GM11168 (cell line): ENCODE data around the gene PGGHG.
"Not testable (repeated sequence)": the region's sequence is repeated elsewhere in the genome, so short reads cannot be mapped to it uniquely, and the experiment has no call there.

ENCODE experiments used
- in situ Hi-C: fragments of 300-500 bp; cut with MboI; formaldehyde crosslinking; loops from one replicate; pipeline ENCODE4 v1.12.0; 2022; ENCODE audit warnings: low sequenced_read_pairs; ENCODE audit not compliant: unreplicated experiment

PGGHG gene

DNA sequence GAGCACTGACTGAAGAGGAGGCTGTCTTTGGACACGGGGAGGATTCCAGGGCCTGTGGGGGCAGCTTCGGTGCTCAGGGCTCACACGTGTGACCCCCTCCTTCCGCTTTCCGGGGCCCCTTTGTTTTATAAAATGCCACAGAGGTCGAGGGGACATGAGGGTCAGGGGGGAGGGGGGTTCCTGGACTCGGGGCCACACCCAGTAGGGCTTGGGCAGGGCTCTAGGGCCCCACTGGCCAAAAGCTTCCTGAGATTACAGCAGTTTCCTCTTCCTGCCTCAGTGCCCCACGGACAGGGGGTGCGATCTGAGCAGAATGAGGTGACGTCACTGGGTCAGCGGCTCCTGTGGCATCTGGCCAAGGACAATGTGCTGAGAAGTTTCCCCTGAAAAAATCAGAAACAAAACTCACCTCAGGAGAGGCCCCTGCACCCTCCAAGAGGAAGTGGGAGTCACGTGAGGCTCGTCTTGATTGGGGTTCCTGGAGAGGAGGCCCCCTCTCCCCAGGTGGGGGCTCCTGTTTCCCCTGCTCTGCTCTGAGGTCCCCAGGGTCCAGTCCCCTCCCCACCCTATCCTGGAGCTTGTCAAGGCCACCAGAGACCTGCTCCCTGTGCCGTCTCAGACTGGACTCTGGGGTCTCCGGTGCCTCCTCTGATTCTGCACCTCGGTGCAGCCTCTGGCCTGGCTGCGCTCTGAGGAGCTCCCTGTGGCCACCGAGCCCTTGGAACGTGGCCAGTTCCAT is 38.1 kb downstream of the PGGHG start:
- in situ Hi-C loops = no loop called here

DNA sequence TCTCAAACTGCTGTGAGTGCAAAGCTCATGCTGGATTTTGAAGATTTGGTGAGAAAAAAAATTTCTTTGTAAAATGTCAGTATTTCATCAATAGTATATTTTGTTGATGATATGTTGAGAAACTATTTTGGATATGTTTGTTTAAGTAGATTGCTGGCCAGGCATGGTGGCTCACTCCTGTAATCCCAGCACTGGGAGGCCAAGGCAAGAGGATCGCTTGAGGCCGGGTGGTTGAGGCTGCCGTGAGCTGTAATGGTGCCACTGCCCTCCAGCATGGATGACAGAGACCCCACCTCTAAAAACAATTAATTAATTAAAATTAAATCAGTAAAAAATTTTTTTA is 38.6 kb downstream of the PGGHG start:
- in situ Hi-C loops = no loop called here

DNA sequence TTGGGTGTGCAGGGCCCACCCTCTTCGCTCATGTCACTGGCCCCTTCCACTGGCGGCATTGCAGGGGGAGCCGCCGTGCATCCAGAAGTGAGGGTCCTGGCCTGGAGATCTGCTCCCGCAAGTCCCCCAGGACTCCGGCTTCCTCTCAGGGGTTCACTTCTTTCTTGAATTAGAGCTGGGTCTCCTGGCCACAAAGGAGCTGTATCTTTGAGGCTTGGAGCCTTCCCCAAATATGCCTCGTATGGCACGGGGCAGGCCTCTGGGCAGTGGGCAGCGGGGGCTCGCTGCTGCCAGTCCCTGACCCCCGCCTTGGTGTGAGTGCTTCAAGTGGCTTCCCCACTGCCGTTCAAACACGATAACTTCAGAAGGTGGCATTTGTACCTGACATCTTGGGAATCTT is 39.1 kb downstream of the PGGHG start:
- in situ Hi-C loops = no loop called here

DNA sequence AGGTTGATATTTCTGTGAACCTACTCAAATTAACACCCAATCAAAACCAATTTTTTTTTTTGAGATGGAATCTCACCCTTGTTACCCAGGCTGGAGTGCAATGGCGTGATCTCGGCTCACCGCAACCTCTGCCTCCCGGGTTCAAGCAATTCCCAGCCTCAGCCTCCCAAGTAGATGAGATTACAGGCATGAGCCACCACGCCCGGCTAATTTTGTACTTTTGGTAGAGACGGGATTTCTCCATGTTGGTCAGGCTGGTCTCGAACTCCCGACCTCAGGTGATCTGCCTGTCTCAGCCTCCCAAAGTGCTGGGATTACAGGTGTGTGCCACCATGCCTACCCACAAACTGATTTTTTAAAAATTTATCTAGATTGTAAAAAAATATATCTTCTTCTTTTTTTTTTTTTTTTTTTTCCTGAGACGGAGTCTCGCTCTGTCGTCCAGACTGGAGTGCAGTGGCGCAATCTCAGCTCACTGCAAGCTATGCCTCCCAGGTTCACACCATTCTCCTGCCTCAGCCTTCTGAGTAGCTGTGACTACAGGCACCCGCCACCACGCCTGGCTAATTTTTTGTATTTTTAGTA is 39.7 kb downstream of the PGGHG start:
- in situ Hi-C loops = not testable (repeated sequence)

DNA sequence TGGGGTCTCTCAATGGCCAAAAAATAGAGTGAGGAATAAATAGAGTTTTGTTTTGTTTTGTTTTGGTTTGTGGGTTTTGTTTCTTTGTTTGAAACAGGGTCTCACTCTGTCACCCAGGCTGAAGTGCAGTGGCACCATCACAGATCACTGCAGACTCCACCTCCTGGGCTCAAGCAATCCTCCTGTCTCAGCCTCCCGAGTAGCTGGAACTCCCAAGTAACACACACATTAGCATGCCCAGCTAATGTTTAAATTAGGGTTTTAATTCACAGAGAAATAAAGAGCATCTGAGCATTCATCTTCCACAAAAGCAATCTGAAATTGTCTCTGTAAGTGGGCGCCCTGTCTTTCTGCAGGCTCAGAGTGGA is 40.9 kb downstream of the PGGHG start:
- in situ Hi-C loops = no loop called here

DNA sequence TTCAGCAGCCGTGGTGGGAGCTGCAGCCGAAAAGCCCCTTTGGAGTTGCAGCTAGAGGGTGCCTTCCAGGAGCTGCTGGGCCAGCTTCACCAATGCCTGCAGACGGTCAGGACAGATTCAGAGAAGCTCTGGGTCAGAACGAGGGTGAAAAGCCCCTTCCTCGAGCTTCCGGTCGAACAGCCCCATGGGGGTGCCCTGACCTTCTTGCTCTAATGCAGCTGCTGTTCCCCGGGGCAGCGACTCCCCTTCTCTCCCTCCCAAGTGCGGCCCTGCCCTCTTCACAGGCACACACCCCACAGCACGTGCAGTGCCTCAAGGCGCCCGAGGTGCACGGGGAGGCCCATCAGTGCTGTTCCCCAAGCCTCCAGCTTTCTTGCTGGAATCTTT is 41.4 kb downstream of the PGGHG start:
- in situ Hi-C loops = no loop called here

DNA sequence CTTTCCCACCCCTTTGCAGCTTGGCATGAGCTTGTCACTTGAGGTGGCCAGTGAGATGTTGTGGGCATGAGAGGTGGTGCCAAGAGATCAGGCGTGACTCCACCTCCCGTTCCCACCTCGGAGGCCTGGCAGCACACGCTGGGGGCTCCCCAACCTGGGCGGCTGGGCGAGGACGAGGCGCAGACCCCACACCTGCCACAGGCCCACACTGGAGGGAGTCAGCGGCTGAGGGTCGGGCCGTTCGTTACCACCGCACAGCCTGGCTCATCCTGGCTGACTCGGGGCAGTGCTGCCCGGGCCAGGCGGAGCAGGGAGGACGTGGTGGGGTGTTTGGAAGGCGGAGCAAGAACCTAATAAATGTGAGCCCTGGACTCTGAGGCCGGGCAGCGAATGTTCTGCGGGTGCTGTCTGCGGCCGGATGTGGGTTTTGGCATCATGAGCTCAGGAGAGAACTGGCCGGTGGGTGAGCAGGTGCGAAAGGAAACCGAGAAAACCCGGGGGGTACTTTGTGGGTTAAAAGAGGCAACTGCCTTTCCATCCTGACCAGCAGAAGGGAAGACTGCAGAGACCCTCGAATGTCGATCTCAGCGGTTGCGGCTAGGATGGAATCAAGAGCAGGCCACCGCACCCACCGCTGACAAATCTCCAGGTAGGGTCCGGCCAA is 41.9 kb downstream of the PGGHG start:
- in situ Hi-C loops = no loop called here

DNA sequence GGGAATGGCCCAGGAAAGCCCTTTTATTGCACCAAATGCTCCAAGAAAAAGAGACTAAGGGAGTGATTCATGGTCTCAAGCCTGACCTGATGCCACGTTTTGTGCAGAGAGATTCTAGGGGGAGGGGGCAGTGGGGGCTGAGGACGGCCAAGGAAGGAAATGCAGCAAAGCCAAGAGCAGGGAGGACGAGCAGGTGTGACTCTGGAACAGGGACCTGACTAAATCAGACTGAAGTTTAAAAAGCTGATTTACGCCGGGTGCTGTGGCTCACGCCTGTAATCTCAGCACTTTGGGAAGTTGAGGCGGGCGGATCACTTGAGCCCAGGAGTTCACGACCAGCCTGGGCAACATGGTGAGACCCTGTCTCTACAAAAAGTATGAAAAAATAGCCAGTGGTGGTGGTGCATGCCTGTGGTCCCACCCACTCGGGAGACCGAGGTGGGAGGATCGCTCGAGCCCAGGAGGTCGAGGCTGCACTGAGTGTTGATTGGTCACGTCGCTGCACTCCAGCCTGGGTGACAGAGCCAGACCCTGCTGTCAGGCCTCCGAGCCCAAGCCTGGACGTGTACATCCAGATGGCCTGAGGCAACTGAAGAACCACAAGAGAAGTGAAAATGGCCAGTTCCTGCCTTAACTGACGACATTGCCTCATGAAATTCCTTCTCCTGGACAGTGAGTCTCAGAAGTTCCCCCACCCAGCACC is 42.6 kb downstream of the PGGHG start:
- in situ Hi-C loops = no loop called here

DNA sequence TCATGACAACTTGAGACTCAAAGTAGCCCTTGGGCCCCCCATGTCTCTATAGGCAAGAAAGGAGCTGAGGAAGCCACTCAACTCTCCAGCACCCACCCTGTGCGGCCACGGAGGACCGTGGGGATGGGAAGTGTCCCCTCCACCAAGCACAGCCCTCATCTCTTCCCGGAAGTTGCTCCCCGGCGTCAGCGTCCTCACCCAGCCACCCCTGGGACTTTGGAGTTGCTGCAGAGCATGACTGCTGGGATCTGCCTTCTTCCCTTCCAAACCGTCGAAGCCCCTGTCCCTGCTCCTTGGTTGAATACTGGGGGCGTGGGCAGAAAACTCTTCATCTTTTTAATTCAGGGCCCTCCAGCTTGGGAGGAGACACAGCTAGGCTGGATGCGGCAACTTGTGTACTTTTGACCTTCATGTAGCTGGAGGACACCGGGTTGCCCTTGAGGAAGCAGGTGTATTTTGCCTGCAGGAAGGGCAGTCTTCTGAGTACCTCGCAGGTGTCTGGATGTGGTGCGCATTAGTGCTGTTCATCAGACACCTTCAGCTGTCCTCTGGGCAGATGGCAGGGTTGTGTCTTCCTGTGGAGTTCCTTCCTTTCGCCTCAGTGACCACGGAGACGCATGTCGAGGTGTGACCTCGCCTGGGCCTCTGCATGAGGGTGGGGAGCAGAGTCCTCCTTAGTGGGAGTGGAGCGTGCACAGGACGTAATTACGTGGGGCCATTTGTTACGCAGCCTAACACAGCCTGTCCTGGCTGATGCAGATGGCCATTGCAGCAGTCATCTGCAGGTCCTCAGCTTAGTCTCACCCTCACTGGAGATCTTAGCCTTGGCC is 43.9 kb downstream of the PGGHG start:
- in situ Hi-C loops = no loop called here

DNA sequence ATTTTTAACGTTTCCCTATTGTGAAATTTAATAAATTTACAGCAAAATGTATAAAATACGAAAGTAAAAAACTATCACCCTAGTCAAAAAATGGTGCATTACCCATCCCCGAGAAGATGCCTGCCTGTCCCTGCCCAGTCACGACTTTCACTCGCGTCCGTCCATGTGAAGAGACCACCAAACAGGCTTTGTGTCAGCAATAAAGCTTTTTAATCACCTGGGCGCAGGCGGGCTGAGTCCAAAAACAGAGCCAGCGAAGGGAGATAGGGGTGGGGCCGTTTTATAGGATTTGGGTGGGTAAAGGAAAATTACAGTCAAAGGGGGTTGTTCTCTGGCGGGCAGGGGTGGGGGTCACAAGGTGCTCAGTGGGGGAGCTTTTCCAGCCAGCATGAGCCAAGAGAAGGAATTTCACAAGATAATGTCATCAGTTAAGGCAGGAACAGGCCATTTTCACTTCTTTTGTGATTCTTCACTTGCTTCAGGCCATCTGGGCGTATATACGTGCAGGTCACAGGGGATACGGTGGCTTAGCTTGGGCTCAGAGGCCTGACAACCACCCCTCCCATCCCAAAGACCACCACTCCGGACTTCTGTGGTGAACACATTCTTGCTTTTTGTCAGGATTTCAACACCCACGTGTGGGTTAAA is 44.8 kb downstream of the PGGHG start:
- in situ Hi-C loops = not testable (repeated sequence)

DNA sequence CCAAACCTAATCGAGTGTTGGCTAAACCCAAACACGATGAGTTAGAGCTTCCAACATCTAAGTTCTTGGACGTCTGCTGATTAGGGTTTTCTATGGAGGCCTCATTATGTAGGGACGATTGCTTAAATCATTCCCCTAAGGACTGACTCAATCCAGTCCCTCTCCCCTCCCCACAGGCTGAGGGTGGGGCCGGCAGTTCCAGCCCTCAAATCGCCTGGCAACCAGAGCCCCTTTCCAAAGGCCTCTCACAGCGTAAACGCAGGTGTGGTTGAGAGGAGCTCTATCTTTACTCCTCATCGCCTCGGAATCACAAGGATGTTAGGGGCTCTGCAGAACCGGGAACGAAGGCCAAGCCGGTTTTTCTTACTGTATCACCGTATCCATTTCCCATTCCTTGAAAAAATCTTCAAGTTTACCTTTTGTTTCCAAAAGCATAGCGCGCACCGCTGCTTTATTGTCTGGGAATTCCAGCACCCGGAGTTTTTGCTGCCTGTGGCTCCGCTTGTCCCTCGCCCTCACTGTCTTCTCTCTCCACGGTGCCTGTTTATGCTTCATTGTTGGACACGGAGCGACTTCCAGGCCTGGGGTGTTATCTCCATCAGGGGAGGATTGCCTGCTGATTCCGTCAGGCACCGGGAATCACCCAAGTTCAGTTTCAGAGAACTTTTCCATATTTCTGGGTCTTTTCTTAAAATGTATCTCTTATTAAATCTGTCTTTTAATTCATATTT is 45.5 kb downstream of the PGGHG start:
- in situ Hi-C loops = no loop called here

DNA sequence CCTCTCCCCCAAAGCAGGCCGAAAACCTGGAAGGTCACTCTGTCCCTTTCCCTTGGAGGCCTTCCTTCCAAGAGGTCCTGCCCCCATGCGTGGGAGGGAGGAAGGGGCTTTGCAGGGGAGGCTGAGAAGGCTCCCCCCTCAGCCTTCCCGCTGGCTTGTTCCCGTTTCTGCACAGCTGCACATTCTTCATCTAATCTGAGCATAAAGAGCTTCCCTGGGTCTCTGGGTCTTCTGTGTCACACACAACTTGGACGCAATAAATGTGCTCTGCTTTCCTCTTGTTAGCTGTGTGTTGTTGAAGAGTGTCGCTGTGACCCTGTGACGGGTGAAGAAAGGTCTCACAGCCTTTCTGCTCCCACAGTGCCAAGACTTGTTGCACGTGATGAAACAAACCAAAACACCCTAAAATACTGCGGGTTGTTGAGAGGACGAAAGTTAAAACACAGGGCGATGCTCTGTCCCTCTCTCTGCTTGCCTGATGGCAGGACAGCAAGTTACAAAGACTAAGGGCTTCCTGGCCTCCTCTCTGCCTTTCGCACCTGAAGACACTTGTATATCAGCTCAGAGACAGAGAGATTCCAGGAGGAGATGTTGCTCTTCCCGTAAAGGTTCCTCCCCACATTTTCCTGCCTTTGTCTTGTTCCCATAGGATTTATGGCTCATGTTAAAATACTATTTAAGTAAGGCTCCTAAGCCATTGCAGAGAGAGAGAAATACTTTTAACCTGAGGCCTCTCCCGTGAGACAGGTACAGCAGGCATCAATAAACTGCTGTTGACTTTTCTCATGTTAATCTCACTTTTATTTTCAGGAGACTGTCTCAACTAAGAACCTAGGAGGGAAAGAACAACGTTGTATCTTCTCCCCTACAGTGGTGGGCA is 47.1 kb downstream of the PGGHG start:
- in situ Hi-C loops = no loop called here

DNA sequence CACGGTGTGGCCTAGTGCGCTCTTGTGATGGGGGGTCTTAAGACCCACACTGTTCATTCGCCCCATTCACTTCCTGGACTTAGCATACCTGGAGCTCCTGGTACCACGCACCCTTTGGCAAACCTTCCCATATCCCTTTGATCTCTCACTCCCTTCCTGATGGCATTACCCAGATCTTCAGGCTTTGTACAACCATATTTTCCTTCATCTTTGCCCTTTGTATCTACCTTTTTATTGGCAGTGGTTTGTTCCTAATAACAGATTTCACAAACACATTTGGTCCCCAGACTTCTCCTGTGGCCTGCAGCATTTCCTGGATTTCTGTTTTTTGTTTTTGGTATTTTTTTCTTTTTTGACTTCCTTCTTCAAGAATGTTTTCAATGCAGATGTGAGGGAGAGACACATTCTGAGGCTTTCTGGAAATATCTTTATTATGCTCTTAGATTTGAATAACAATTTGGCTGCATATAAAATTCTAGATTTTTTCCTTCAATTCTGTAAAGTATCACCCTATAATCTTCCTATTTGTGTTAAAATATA is 47.8 kb downstream of the PGGHG start:
- in situ Hi-C loops = no loop called here

DNA sequence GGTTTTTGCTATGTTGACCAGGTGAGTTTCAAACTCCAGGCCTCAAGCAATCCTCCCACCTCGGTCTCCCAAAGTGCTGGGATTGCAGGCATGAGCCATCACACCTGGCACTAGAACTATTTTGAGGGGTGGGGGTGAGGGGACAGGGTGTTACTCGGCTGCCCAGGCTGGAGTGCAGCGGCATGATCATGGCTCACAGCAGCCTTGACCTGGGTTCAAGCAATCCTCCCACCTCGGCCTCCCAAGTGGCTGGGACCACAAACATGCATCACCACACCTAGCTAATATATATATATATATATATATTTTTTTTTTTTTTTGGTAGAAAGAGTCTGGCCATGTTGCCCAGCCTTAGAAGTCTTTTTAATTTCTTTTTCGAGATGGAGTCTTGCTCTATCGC is 48.8 kb downstream of the PGGHG start:
- in situ Hi-C loops = no loop called here

DNA sequence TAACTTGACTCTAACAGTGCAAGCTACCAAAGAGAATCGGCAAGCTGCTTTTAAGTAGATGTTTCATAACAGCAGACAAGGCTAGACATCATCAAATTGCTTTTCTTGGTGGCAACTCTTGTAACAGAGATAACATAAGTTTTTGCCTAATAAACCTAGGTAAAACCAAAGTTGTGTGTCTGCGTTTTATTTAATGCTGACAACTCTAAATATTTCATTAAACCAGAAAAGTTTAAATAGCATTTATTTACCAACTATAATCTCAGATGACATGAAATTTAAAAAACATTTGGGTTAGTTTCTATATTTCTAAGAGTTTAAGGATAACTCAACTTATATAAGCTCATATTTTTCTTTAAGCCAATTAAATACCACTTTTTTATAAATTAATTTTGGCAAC is 51.0 kb downstream of the PGGHG start:
- in situ Hi-C loops = no loop called here

DNA sequence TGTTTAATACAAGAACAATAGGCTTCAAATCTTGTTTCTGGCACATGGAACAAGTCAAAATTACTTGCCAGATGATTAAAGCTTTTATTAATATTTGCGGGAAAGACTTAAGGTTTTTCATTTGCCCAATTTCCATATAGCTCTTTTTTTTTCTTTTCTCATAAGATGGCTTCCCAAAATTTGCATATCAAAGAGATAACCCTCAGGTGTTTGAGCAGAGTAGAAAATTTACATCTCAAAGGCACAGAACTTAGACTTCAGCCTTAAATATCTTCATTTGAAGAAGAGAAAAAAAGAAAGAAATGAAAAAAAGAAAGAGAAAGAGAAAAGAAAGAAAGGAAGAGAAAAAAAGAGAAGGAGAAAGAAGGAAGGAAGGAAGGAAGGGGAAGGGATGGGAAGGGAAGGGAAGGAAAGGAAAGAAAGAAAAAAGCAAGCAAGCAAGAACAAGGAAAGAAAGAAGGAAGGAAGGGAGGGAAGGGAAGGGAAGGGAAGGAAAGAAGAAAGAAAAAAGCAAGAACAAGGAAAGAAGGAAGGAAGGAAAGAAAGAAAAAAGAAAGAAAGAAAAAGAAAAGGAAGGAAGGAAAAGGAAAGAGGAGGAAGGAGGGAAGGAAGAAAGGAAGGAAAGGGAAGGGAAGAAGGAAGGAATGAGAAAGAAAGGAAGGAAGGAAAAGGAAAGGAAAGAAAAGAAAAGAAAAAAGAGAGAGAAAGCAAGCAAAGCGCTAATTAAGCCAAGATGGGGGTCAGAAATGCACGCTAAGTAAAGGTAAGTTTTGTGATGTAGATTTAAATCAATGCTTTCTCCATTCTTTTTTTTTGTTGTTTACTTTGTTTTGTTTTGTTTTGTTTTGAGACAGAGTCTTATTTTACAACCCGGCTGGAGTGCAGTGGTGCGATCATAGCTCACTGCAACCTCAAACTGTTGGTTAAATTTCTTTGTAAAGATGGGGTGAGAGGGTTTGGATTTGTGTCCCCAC is 51.9 kb downstream of the PGGHG start:
- in situ Hi-C loops = no loop called here

DNA sequence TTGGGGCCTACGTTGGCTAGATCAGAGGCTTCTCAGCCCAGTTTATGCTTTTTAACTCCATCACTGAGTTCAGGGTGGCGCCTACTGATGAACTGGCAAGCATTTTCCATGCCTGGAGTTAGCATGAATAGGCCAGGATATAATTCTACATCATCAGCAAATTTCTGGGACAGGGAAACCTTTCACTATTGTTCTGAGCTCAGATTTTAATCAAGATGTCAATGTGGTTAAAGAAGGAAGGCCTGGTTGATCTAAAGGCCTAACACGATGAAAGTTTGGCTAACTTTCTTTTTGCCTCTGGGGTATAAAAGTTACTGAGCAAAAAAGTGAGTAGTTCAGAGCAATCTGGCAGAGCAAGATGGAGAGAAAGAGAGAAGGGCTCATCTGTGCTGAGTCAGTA is 53.4 kb downstream of the PGGHG start:
- in situ Hi-C loops = no loop called here
